Vagina (tissue), 2 donors: ENCODE data around the gene NABP2.

ENCODE experiments used
- CTCF ChIP-seq, 3 experiments: fragments of 450-650 bp in 2 of 3; fragments of 200-600 bp in 1 of 3; sonication (generic) in 1 of 3; IDR thresholded peaks; one replicate each; pipeline ENCODE4 v1.5.1; 2017 to 2019; ENCODE audit warnings: antibody characterized with exemption in 3 of 3, mild to moderate bottlenecking in 2 of 3, moderate library complexity in 2 of 3
- POLR2AphosphoS5 ChIP-seq, 2 donors: sonication (generic); formaldehyde crosslinking; IDR thresholded peaks; one replicate each; pipeline ENCODE4 v1.9.0; 2017; ENCODE audit warnings: antibody characterized with exemption in 2 of 2, mild to moderate bottlenecking in 2 of 2, low read depth in 1 of 2; ENCODE audit not compliant: insufficient read depth in 1 of 2

- TF ChIP-seq CTCF (IDR thresholded peaks at IDR 0.05) (peak; percentile 5 to 58 (median 11)), POLR2AphosphoS5 (IDR thresholded peaks at IDR 0.05; ENCODE audit: insufficient read depth in 1 of 2, low read depth in 1 of 2) (peak in 1 of 2 donors; percentile 57)
Observed at GRCh38 chr12:56189099-56189917, 34.8 kb upstream of the NABP2 start, which contains the start of gene SMARCC2.
